Body of pancreas (tissue), 4 donors: Measurements from ENCODE around the gene EMSY. TPM values are rescaled to one million over a fixed set of nuclear protein-coding genes. Genes with fewer than 3 reads are reported as not detected.

Experiments
- ATAC-seq: fragments of 150-250 bp; one replicate; pipeline ENCODE4 v1.9.1; 2016
- DNase-seq, 4 donors: peaks; one replicate each; pipeline ENCODE4 v3.0.0-alpha.2; 2019
- H3K27ac ChIP-seq, 4 donors: fragments of 200-600 bp; sonication (generic); 1 replicate in 3 of 4; 2 replicates in 1 of 4; pipeline versions ENCODE4 v1.5.1 to v1.6.1; 2016 to 2019; ENCODE audit warnings: mild to moderate bottlenecking in 1 of 4, mixed read lengths in 1 of 4, moderate library complexity in 1 of 4
- H3K27me3 ChIP-seq, 2 donors: fragments of 200-600 bp; sonication (generic); one replicate each; pipeline ENCODE4 v1.6.0; 2016; ENCODE audit warnings: mild to moderate bottlenecking in 1 of 2
- H3K36me3 ChIP-seq, 2 donors: fragments of 200-600 bp; sonication (generic); replicated peaks in 1 of 2; 2 replicates each; pipeline ENCODE4 v1.5.1; 2016; ENCODE audit warnings: low read depth in 2 of 2; ENCODE audit not compliant: insufficient read depth in 1 of 2
- H3K4me1 ChIP-seq: fragments of 200-600 bp; sonication (generic); one replicate; pipeline ENCODE4 v1.6.0; 2016
- H3K4me3 ChIP-seq, 2 donors: fragments of 200-600 bp; sonication (generic); 1 replicate in 1 of 2; 2 replicates in 1 of 2; pipeline ENCODE4 v1.5.1; 2016 to 2019
- H3K9me3 ChIP-seq, 3 donors: fragments of 200-600 bp; sonication (generic); 1 replicate in 2 of 3; 2 replicates in 1 of 3; pipeline ENCODE4 v1.5.1; 2016
- POLR2A ChIP-seq, 3 donors: fragments of 450-650 bp; IDR thresholded peaks; one replicate each; pipeline ENCODE4 v1.6.1; 2016; ENCODE audit warnings: antibody characterized with exemption in 3 of 3, mild to moderate bottlenecking in 2 of 3
- WGBS, 2 donors: methylation state at CpG; one replicate each; pipeline ENCODE4 v1.1.5; 2017; 5-methylcytosine and 5-hydroxymethylcytosine counted together
- intact Hi-C: fragments of 100-400 bp; cut with DNase I; formaldehyde crosslinking; loops from one replicate; pipeline ENCODE4 v1.15.1; 2023
- total RNA-seq, 2 donors: library from RNA; depleted of rRNA; stranded (reverse); fragments of >200 nt; gene quantifications; one replicate each; pipeline ENCODE4 v1.1.0, GENCODE V29; 2016
- TF ChIP-seq, protein P1 (sequence below), 7 experiments: fragments of 450-650 bp in 4 of 7; fragments of 200-600 bp in 3 of 7; sonication (generic) in 3 of 7; IDR thresholded peaks; one replicate each; pipeline ENCODE4 v1.5.1; 2016 to 2019; ENCODE audit warnings: antibody characterized with exemption in 7 of 7

Gene EMSY
- total RNA-seq, 2 donors from 2014 or later = 13.5 to 30.3 TPM

DNA sequence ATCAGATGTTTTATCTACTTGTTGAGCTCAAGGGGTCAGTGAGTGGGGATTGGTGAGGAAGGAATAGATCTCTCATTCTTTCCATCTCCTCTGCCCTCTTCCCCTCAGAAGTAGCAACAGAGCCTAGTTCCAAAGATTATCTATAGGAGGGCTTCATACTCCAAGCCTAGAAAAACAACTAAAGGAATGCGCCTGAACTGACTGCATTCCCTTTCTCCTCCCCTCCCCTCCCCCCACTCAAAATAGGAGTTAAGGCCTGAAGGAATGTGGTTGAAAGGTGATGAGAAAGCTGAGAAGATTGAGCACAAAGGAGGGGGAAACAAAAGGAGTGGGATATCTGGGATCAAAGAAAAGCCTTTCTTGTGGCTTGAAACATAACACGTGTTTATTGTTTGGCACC, 10.5 kb downstream of the EMSY start:
- Histone ChIP-seq H3K27ac (no peak overlapping the region), H3K9me3 (no peaks in the 10 kb centered on the region), H3K27me3 (no peaks in the 10 kb centered on the region), H3K4me3 (no peak overlapping the region), H3K4me1 (peaks cover 3% of the 10 kb centered on the region), H3K36me3 (peaks cover 0 to 3% of the 10 kb centered on the region in 2 donors)
- intact Hi-C loops = no loop called here
- no peak for DNase-seq
- 67 to 69% methylated on average over 2 of the region's 2 CpGs for WGBS, 2 donors
- TF ChIP-seq, protein P1, sequence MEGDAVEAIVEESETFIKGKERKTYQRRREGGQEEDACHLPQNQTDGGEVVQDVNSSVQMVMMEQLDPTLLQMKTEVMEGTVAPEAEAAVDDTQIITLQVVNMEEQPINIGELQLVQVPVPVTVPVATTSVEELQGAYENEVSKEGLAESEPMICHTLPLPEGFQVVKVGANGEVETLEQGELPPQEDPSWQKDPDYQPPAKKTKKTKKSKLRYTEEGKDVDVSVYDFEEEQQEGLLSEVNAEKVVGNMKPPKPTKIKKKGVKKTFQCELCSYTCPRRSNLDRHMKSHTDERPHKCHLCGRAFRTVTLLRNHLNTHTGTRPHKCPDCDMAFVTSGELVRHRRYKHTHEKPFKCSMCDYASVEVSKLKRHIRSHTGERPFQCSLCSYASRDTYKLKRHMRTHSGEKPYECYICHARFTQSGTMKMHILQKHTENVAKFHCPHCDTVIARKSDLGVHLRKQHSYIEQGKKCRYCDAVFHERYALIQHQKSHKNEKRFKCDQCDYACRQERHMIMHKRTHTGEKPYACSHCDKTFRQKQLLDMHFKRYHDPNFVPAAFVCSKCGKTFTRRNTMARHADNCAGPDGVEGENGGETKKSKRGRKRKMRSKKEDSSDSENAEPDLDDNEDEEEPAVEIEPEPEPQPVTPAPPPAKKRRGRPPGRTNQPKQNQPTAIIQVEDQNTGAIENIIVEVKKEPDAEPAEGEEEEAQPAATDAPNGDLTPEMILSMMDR (IDR thresholded peaks at IDR 0.05) = no peak
- TF ChIP-seq POLR2A (IDR thresholded peaks at IDR 0.05) = no peak
- no peak for ATAC-seq

DNA sequence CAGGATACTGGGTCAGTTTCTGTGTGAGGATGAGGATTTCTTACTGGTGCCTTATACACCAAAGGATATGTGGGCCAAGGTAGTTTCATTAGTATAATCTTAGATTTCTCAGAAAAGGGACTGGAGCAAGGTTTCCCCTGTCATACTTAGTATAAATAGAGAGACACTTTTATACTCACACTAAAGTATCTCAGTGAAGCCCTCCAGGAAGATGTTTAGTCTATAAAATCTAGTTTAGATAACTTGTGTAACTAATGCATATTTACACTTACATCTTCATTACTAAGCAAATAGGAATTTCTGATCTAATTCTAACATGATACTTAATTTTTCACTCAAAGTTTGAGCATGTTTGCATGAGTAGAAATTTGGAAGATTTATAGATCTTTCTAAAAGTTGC, 11.1 kb downstream of the EMSY start:
- Histone ChIP-seq H3K4me1 (peaks cover 3% of the 10 kb centered on the region), H3K36me3 (peaks cover 0 to 3% of the 10 kb centered on the region in 2 donors), H3K27ac (no peak overlapping the region), H3K27me3 (no peaks in the 10 kb centered on the region), H3K4me3 (no peak overlapping the region), H3K9me3 (no peaks in the 10 kb centered on the region)
- ATAC-seq (no peak), DNase-seq (no peak)
- intact Hi-C loops = no loop called here
- no peak for TF ChIP-seq POLR2A (IDR thresholded peaks at IDR 0.05)
- TF ChIP-seq, protein P1 (IDR thresholded peaks at IDR 0.05) = no peak

DNA sequence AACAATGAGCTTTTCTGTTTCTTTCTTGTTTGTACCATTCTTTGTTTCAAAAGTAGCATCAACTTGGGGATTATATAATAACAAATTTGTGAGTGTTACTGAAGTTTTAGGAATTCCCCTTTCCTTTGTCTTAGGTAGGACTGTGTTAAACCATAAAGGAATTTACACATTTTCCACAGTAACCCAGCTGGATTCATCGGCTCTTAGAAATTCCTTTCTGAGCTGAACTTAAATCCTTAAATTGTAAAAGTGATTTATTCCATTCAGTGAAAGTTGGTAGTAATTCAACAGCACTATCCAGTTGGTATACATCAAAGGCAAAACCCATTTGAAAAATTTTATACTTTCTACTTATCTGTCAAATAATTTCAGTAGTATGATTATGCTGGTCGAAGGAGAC, 11.8 kb downstream of the EMSY start:
- intact Hi-C loops = no loop called here
- H3K9me3 ChIP-seq = no peaks in the 10 kb centered on the region
- peaks cover 0 to 1% of the 10 kb centered on the region in 2 donors for H3K36me3 ChIP-seq
- WGBS, 2 donors = 84 to 87% methylated on average over 2 of the region's 2 CpGs
- H3K27ac ChIP-seq = no peak overlapping the region
- TF ChIP-seq POLR2A (IDR thresholded peaks at IDR 0.05) = no peak
- TF ChIP-seq, protein P1 (IDR thresholded peaks at IDR 0.05) = no peak
- DNase-seq = no peak
- no peaks in the 10 kb centered on the region for H3K27me3 ChIP-seq
- peaks cover 3% of the 10 kb centered on the region for H3K4me1 ChIP-seq
- no peak for ATAC-seq
- H3K4me3 ChIP-seq = no peak overlapping the region

DNA sequence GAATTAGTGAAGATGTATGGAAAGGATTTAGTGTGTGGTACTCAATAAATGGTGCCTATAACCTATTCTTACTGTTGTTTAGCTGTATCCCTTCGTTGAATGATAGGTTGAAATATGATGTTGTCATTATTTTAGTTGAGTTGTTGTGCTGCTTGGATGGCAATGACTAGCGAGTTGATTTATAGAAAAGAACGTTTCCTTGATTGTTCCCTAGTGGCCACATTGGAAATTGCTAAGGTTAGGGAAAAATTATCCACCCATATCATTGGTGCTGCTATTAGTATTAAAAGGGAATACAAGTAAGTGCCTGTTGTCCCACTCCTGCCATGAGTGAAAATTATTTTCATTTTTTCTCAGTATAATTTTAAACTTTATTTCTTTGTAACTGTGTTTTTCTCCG, 14.5 kb downstream of the EMSY start:
- intact Hi-C loops = no loop called here
- peaks cover 0 to 3% of the 10 kb centered on the region in 2 donors for H3K36me3 ChIP-seq
- H3K27ac ChIP-seq = no peak overlapping the region
- TF ChIP-seq, protein P1 (IDR thresholded peaks at IDR 0.05) = peak; percentile 14 to 50 (median 46)
- no peak for TF ChIP-seq POLR2A (IDR thresholded peaks at IDR 0.05)
- DNase-seq (no peak), ATAC-seq (no peak)
- no peak overlapping the region for H3K4me3 ChIP-seq
- H3K27me3 ChIP-seq = no peaks in the 10 kb centered on the region
- WGBS, 2 donors = 55 to 61% methylated on average over 4 of the region's 4 CpGs
- H3K9me3 ChIP-seq = no peaks in the 10 kb centered on the region
- H3K4me1 ChIP-seq = peaks cover 3% of the 10 kb centered on the region

DNA sequence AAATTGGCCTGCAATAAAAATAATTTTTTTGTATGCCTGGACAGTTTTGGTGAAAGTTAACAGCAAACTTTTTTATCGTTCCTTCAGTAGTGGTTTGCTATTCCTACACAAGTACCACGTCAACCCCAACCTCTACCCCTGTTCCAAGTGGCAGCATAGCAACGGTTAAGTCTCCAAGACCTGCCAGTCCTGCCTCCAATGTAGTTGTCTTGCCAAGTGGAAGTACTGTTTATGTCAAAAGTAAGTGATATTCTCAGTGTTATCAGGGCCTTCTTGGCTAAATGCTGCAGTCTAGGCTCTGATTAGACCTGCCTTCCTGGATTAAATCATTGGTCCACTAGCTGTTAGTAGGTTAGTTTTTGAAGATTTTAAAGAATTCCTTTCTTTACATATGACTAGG, 15.0 kb downstream of the EMSY start:
- Histone ChIP-seq H3K27me3 (no peaks in the 10 kb centered on the region), H3K27ac (no peak overlapping the region), H3K4me3 (no peak overlapping the region), H3K4me1 (peaks cover 3% of the 10 kb centered on the region), H3K9me3 (no peaks in the 10 kb centered on the region), H3K36me3 (peaks cover 0 to 3% of the 10 kb centered on the region in 2 donors)
- TF ChIP-seq POLR2A (IDR thresholded peaks at IDR 0.05) = no peak
- TF ChIP-seq, protein P1 (IDR thresholded peaks at IDR 0.05) = no peak
- intact Hi-C loops = no loop called here
- no peak for ATAC-seq
- DNase-seq = no peak
- WGBS, 2 donors = 69 to 72% methylated on average over 3 of the region's 3 CpGs
